ENCODE data around the gene NELFCD.

Gene NELFCD

DNA sequence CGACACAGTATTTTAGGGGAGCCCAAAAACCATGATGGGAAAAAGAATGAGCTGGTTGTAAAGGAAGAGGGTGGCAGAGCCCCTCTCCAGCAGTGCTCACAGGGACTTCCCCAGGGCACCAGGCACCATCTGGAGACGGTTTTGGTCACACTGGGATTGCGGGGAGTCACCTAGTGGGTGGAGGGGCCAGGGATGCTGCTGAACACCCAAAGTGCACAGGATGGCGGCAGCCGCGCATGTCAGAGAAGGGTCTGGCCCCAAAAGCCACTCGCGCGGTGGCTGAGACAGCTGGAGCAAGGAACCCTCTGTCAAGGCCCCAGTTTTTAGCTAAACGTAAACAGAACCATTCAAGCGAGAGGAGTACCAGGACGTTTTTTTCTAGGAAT is 15.2 kb downstream of the NELFCD start:
- TF ChIP-seq, protein P1, sequence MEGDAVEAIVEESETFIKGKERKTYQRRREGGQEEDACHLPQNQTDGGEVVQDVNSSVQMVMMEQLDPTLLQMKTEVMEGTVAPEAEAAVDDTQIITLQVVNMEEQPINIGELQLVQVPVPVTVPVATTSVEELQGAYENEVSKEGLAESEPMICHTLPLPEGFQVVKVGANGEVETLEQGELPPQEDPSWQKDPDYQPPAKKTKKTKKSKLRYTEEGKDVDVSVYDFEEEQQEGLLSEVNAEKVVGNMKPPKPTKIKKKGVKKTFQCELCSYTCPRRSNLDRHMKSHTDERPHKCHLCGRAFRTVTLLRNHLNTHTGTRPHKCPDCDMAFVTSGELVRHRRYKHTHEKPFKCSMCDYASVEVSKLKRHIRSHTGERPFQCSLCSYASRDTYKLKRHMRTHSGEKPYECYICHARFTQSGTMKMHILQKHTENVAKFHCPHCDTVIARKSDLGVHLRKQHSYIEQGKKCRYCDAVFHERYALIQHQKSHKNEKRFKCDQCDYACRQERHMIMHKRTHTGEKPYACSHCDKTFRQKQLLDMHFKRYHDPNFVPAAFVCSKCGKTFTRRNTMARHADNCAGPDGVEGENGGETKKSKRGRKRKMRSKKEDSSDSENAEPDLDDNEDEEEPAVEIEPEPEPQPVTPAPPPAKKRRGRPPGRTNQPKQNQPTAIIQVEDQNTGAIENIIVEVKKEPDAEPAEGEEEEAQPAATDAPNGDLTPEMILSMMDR (IDR thresholded peaks at IDR 0.05; ENCODE audit: low read depth, low read length): no peak
- no peak overlapping the region for H3K4me3 ChIP-seq (ENCODE audit: low read depth, low read length)

DNA sequence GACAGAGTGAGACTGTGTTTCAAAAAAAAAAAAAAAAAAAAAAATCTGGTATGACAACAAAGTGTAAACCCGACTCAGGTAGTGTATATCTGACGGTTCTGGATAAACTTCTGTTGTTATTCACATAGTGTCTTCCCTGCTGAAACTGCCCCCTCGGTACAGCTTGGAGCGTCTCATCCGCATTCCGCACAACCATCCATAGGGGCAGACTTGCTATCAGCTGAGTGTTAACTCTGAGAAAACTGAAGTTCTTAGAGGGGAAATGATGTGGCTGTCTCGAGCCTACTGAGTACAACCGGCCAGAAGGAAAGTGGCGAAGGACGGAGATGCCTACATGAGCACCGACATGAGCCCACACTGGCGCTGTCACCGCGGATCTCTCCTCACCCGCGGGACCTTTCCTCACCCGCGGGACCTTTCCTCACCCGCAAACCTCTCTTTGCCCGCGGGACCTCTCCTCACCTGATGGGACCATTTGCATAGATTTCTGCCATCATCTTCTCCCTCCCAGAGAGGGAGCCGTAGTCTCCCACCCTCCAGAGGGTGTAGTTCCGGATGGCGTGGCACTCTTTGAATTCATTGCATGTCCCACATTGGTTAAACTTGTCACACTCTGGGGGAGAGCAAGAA is 16.2 kb downstream of the NELFCD start:
- no peak overlapping the region for H3K4me3 ChIP-seq (ENCODE audit: low read depth, low read length)
- TF ChIP-seq, protein P1 (IDR thresholded peaks at IDR 0.05; ENCODE audit: low read depth, low read length): no peak

DNA sequence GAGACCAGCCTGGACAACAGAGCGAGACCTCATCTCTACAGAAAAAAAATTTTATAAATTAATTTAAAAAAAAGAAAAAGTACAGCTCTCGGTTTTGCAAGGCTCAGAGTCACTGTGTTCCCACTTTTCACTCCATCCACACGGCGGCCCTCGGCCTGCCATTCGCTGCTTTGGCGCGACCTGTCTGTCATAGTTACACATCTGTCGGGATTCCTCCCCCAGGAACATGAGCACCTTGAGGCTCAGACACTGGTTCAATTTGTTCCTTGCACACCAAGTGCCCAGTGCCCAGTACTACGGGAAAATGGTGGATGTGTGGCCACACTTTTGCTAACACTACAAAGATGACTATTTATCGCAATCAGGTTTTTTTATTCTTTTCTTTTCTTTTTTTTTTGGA is 17.6 kb downstream of the NELFCD start:
- H3K4me3 ChIP-seq (ENCODE audit: low read depth, low read length): no peak overlapping the region
- TF ChIP-seq, protein P1 (IDR thresholded peaks at IDR 0.05; ENCODE audit: low read depth, low read length): no peak

DNA sequence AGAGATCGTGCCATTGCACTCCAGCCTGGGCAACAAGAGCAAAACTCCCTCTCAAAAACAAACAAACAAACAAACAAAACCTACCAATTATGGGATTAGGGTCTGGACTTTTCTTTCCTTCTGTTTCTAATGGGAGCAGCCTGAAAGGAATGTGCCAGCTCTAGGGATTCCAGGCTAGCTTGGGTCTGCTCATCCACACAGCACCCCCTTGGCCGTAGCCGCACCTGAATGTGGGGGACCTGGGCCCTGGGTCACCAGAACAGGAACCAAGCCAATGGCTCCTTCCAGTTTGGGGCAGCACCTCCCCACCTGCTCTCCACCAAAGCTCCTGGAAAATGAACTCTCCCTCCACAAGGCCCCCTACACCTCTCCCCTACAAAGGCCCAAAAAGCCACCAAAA is 19.3 kb downstream of the NELFCD start:
- H3K4me3 ChIP-seq (ENCODE audit: low read depth, low read length): no peak overlapping the region
- TF ChIP-seq, protein P1 (IDR thresholded peaks at IDR 0.05; ENCODE audit: low read depth, low read length): no peak

DNA sequence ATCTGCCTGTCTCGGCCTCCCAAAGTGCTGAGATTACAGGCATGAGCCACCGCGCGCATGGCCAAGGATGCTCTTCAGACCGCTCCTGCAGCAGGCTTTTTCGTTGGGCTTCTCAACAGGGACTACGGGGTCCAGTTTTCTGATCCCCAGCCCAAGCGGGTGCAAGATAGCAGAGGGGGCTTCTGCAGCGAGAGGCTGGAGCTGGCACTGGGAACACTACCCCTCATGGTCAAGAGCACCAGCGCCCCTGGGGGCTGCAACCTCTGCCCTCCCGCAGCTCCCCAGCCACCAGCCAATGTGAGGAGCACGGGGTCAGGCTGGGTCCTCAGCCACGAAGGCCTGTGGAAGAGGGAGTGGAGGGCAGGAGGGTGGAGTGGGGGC is 20.0 kb downstream of the NELFCD start:
- TF ChIP-seq, protein P1 (IDR thresholded peaks at IDR 0.05; ENCODE audit: low read depth, low read length): no peak
- no peak overlapping the region for H3K4me3 ChIP-seq (ENCODE audit: low read depth, low read length)

DNA sequence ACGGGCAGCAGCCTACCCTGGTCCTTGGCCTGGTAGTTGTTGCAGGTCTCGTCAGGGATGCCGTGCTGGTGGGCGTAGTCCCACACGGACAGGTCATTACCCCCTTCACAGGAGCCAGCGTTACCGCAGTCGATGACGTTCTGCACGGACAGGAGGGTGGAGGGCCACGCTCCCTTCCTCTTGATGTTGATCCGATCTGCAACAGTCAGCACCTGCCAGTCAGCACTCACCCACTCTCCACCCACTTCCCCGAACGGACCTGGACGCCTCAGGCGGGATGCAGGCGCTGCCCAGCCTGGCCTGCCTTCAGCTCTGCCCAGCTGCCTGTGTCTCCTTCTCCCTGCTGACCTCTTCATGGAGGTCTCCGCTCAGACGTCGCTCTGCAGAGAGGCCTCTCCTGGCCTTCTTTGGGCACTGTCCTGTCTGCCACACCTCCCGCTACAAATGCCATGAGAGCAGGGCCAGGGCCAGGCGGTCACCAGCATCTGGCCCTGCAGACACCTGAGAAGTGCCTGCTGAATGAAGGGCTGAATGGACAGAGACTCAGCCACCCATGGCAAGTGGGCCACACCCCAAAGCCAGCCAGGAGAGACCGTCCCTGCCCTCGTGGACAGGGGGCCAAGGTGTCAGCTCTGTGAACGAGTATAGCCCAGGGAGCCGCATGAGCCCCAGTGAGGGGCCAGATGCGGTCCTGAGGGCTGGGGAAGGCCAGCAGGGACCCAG is 20.6 kb downstream of the NELFCD start:
- TF ChIP-seq, protein P1 (IDR thresholded peaks at IDR 0.05; ENCODE audit: low read depth, low read length): no peak
- H3K4me3 ChIP-seq (ENCODE audit: low read depth, low read length): no peak overlapping the region

DNA sequence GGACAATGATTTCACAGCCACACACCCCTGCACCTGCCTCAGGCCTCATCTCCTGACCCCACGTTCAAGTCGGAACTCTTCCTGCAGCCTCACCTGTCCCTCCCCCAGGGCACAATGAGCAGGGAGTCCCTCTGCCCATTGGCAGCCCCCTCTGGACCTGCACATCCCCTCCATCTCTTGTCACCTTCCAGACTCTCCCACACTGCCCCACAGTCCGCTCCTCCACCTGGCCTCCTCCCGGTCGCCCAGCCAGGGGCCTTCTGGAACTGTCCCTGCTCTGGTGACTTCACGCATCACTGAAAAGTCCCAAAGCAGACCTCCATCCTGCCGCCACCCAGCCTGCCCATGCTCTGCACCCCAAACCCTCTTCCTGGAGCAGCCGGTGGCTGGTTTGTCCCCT is 21.3 kb downstream of the NELFCD start:
- TF ChIP-seq, protein P1 (IDR thresholded peaks at IDR 0.05; ENCODE audit: low read depth, low read length): no peak
- H3K4me3 ChIP-seq (ENCODE audit: low read depth, low read length): no peak overlapping the region

All from WI38 (cell line).